CD4-positive, CD25-positive, alpha-beta regulatory T cell (primary cell): Measurements from ENCODE around the gene RFX3. TPM values are rescaled to one million over a fixed set of nuclear protein-coding genes. Genes with fewer than 3 reads are reported as not detected.

Experiments used
- ATAC-seq, 2 donors: fragments of 150-1000 bp; cut with Tn5 transposase; one replicate each; pipeline ENCODE4 v1.10.0; 2021; ENCODE audit warnings: low read depth in 2 of 2, moderate number of reproducible peaks in 2 of 2, moderate library complexity in 1 of 2
- DNase-seq, 3 donors: peaks; one replicate each; pipeline versions ENCODE4 v3.0.0 to v3.0.0-alpha.2; 2012 to 2022; ENCODE audit warnings: mixed read lengths in 1 of 3
- H3K27ac ChIP-seq: one replicate; pipeline ENCODE4 v1.7.0; 2013; ENCODE audit warnings: mild to moderate bottlenecking, low read length; ENCODE audit not compliant: insufficient read depth, poor library complexity, severe bottlenecking
- H3K27me3 ChIP-seq: one replicate; pipeline ENCODE4 v1.7.0; 2013; ENCODE audit warnings: low read length; ENCODE audit not compliant: control insufficient read depth, insufficient read depth
- H3K36me3 ChIP-seq: one replicate; pipeline ENCODE4 v1.7.0; 2013; ENCODE audit warnings: mild to moderate bottlenecking, low read length, moderate library complexity; ENCODE audit not compliant: control insufficient read depth, insufficient read depth
- H3K4me1 ChIP-seq: 2 replicates; pipeline ENCODE4 v1.7.0; 2013; ENCODE audit warnings: mild to moderate bottlenecking, low read length; ENCODE audit not compliant: insufficient read depth, control insufficient read depth, poor library complexity, severe bottlenecking
- H3K4me3 ChIP-seq: one replicate; pipeline ENCODE4 v1.7.0; 2013; ENCODE audit warnings: low read depth, mild to moderate bottlenecking, low read length, moderate library complexity
- H3K9me3 ChIP-seq, 2 experiments: 1 replicate in 1 of 2; 2 replicates in 1 of 2; pipeline ENCODE4 v1.7.0; 2013; ENCODE audit warnings: low read length in 2 of 2, mild to moderate bottlenecking in 1 of 2, moderate library complexity in 1 of 2; ENCODE audit not compliant: control insufficient read depth in 2 of 2
- H3K27ac Mint-ChIP-seq, 3 donors: one replicate each; pipeline ENCODE4 v1.8.0; 2020 to 2022; ENCODE audit warnings: mild to moderate bottlenecking in 3 of 3, mixed read lengths in 3 of 3, moderate library complexity in 2 of 3
- H3K27me3 Mint-ChIP-seq: one replicate; pipeline ENCODE4 v1.8.0; 2022; ENCODE audit warnings: mild to moderate bottlenecking, mixed read lengths
- H3K36me3 Mint-ChIP-seq: one replicate; pipeline ENCODE4 v1.8.0; 2020; ENCODE audit warnings: mixed read lengths
- H3K4me1 Mint-ChIP-seq, 4 donors: one replicate each; pipeline ENCODE4 v1.8.0; 2020 to 2022; ENCODE audit warnings: mixed read lengths in 4 of 4, mild to moderate bottlenecking in 1 of 4
- H3K4me3 Mint-ChIP-seq, 4 donors: one replicate each; pipeline ENCODE4 v1.8.0; 2020 to 2022; ENCODE audit warnings: mild to moderate bottlenecking in 4 of 4, mixed read lengths in 4 of 4, moderate library complexity in 3 of 4
- H3K9me3 Mint-ChIP-seq, 7 donors: one replicate each; pipeline ENCODE4 v1.8.0; 2020 to 2022; ENCODE audit warnings: mixed read lengths in 7 of 7, mild to moderate bottlenecking in 3 of 7, moderate library complexity in 2 of 7
- polyA plus RNA-seq, 4 donors: library from polyadenylated mRNA; unstranded; fragments of 300-500 nt; fragmentation: Illumina TruSeq; gene quantifications; one replicate each; pipeline ENCODE4 v1.2.3, GENCODE V29; 2021
- total RNA-seq: library from RNA; stranded (reverse); gene quantifications from one replicate; pipeline ENCODE4 v1.2.3, GENCODE V29; 2022

Gene RFX3
- total and polyA plus RNA-seq, 5 donors from 2014 or later = 6.7 to 40.4 (median 7.6) TPM

DNA sequence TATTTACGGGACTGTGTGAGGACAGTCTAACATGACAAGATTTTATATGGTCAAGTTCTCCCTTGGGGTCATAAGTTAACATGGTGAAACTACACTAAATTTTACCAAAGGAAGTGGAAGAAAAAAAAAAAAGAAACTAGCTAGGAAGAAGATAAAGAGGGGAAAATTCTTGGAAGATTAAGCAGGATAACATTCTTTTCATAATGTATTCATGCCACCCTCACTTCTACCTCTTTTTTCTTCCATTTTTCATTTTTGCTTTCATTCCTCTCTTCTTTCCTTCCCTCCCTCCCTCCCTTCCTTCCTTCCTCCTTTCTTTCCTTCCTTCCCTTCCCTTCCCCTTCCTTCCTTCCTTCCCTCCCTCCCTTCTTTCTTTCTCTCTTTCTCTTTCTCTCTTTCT is 254.6 kb downstream of the RFX3 start:
- Histone ChIP-seq H3K27ac (no peak overlapping the region), H3K9me3 (no peaks in the 10 kb centered on the region), H3K4me1 (no peaks in the 10 kb centered on the region), H3K27me3 (no peaks in the 10 kb centered on the region), H3K36me3 (peaks cover 38% of the 10 kb centered on the region), H3K4me3 (no peak overlapping the region)
- no peak overlapping the region for H3K4me3 Mint-ChIP-seq
- H3K4me1 Mint-ChIP-seq = peaks cover 0 to 6% (median under 1%) of the 10 kb centered on the region in 4 donors
- ATAC-seq = no peak
- no peak overlapping the region for H3K27ac Mint-ChIP-seq
- peaks cover 49% of the 10 kb centered on the region for H3K36me3 Mint-ChIP-seq
- no peaks in the 10 kb centered on the region for H3K27me3 Mint-ChIP-seq
- DNase-seq = no peak
- H3K9me3 Mint-ChIP-seq = no peaks in the 10 kb centered on the region

DNA sequence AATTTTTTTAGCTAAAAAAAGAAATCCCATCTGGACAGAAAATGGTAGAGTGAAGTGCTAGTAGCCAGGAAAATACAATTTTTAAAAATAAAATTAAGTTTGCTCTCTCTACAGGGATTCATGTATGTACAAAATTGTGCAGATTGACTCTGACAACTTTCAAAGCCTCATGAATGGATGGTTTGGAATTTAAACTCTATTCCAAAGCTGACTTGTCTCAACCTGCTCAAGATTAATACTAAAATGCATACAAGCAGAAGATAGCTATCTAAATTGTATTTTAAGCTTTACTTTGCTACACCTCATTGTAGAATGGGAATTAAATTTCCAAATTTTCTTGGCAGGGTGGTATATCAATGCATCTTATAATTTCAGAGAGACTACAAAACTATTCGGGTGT is 257.6 kb downstream of the RFX3 start:
- Mint-ChIP-seq H3K27ac (no peak overlapping the region), H3K9me3 (no peaks in the 10 kb centered on the region)

GRCh38 chr9:3263698-3264097 is 262.1 kb downstream of the RFX3 start:
- H3K4me1 Mint-ChIP-seq = peaks cover 0 to 4% (median 0%) of the 10 kb centered on the region in 4 donors
- H3K36me3 ChIP-seq = peaks cover 30% of the 10 kb centered on the region
- H3K9me3 ChIP-seq = no peaks in the 10 kb centered on the region
- no peak overlapping the region for H3K27ac ChIP-seq
- H3K4me1 ChIP-seq = no peaks in the 10 kb centered on the region
- H3K9me3 Mint-ChIP-seq = no peaks in the 10 kb centered on the region
- no peaks in the 10 kb centered on the region for H3K27me3 ChIP-seq
- no peak overlapping the region for H3K4me3 ChIP-seq
- no peak overlapping the region for H3K27ac Mint-ChIP-seq
- H3K4me3 Mint-ChIP-seq = no peak overlapping the region
- H3K36me3 Mint-ChIP-seq = peaks cover 59% of the 10 kb centered on the region
- ATAC-seq (no peak), DNase-seq (no peak)
- H3K27me3 Mint-ChIP-seq = no peaks in the 10 kb centered on the region

More for the DNA sequence above, 257.6 kb downstream of the RFX3 start:
- Mint-ChIP-seq H3K27me3 (no peaks in the 10 kb centered on the region), H3K4me1 (peaks cover 0 to 6% (median under 1%) of the 10 kb centered on the region in 4 donors), H3K36me3 (peaks cover 58% of the 10 kb centered on the region), H3K4me3 (no peak overlapping the region)
- Histone ChIP-seq H3K4me1 (no peaks in the 10 kb centered on the region), H3K27me3 (no peaks in the 10 kb centered on the region), H3K27ac (no peak overlapping the region), H3K4me3 (no peak overlapping the region), H3K9me3 (no peaks in the 10 kb centered on the region), H3K36me3 (peaks cover 36% of the 10 kb centered on the region)
- DNase-seq (no peak), ATAC-seq (no peak)

- peaks cover 58% of the 10 kb centered on the region for H3K36me3 Mint-ChIP-seq
- Histone ChIP-seq H3K27me3 (no peaks in the 10 kb centered on the region), H3K4me3 (no peak overlapping the region), H3K9me3 (no peaks in the 10 kb centered on the region), H3K27ac (no peak overlapping the region), H3K36me3 (peaks cover 32% of the 10 kb centered on the region), H3K4me1 (no peaks in the 10 kb centered on the region)
- peaks cover 0 to 4% (median 0%) of the 10 kb centered on the region in 4 donors for H3K4me1 Mint-ChIP-seq
- no peaks in the 10 kb centered on the region for H3K27me3 Mint-ChIP-seq
- no peaks in the 10 kb centered on the region for H3K9me3 Mint-ChIP-seq
- DNase-seq (no peak), ATAC-seq (no peak)
- H3K4me3 Mint-ChIP-seq = no peak overlapping the region
- H3K27ac Mint-ChIP-seq = no peak overlapping the region
Measured at GRCh38 chr9:3262826-3263529, 262.8 kb downstream of the RFX3 start.

DNA sequence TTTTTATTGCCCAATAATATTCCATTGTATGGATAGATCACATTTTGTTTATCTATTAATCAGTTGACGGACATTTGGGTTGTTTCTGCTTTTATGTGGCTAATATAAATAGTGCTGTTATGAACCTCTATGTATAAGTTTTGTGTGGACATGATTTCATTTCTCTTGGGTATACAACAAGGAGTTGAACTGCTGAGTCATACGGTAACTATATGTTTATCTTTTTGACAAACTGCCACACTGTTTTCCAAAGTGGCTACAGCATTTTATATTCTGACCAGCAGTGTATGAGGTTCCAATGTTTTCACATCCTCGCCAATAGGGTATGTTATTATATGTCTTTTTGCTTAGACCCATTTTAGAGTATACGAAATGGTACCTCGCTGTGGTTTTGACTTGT is 264.3 kb downstream of the RFX3 start:
- H3K27me3 Mint-ChIP-seq = no peaks in the 10 kb centered on the region
- H3K9me3 ChIP-seq = no peaks in the 10 kb centered on the region
- peaks cover 66% of the 10 kb centered on the region for H3K36me3 Mint-ChIP-seq
- ATAC-seq (no peak), DNase-seq (no peak)
- H3K4me3 ChIP-seq = no peak overlapping the region
- peaks cover 0 to 4% (median 0%) of the 10 kb centered on the region in 4 donors for H3K4me1 Mint-ChIP-seq
- H3K27me3 ChIP-seq = no peaks in the 10 kb centered on the region
- H3K4me1 ChIP-seq = no peaks in the 10 kb centered on the region
- no peak overlapping the region for H3K27ac ChIP-seq
- no peak overlapping the region for H3K27ac Mint-ChIP-seq
- H3K4me3 Mint-ChIP-seq = no peak overlapping the region
- no peaks in the 10 kb centered on the region for H3K9me3 Mint-ChIP-seq
- peaks cover 45% of the 10 kb centered on the region for H3K36me3 ChIP-seq

DNA sequence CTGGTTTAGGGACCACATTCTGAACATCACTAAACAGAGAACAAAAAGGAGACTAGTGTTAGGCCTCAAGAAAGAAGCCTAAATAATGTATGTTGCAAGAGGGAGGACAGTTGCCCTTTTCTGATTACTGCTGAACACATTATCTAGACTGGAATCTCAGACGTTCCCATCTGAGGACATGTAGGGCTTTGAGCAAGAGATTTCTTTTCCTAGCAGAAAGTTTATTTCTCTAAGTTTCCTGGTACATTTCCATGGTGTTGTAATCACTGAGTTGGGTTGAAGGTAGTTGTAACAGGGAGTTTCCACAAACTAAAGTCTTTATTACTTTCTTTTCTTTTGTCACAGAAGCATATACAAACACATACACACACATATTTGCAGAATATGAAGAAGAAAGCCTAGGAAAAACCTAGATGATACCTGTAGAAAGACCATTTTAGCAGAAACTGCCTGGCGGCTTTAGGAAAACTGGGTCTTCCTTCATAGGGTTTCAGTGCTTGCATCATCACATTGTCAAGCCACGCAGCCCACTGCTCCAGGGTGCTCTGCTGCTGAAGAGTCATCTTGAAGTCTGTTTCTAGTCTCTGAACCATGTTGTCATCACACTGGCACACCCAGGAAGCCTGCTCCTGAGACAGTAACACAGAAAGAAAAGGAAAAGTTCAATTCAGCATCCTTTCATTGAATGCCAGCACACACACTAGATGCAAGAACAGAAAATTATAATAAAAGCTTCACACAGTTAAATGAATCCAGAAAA is 269.1 kb downstream of the RFX3 start:
- Mint-ChIP-seq H3K9me3 (no peaks in the 10 kb centered on the region), H3K36me3 (peaks cover 66% of the 10 kb centered on the region), H3K4me3 (no peak overlapping the region), H3K4me1 (peaks cover 0 to 4% (median 0%) of the 10 kb centered on the region in 4 donors), H3K27ac (peak overlapping the region in 1 of 3 donors; percentile 36), H3K27me3 (no peaks in the 10 kb centered on the region)
- no peak overlapping the region for H3K4me3 ChIP-seq
- no peak overlapping the region for H3K27ac ChIP-seq
- ATAC-seq = no peak
- no peaks in the 10 kb centered on the region for H3K27me3 ChIP-seq
- H3K36me3 ChIP-seq = peaks cover 50% of the 10 kb centered on the region
- H3K4me1 ChIP-seq = no peaks in the 10 kb centered on the region
- H3K9me3 ChIP-seq = no peaks in the 10 kb centered on the region
- no peak for DNase-seq

- no peaks in the 10 kb centered on the region for H3K9me3 ChIP-seq
- H3K27ac ChIP-seq = no peak overlapping the region
- no peaks in the 10 kb centered on the region for H3K4me1 ChIP-seq
- no peaks in the 10 kb centered on the region for H3K27me3 ChIP-seq
- ATAC-seq (no peak), DNase-seq (no peak)
- Mint-ChIP-seq H3K27me3 (no peaks in the 10 kb centered on the region), H3K9me3 (no peaks in the 10 kb centered on the region), H3K4me3 (no peak overlapping the region), H3K4me1 (no peaks in the 10 kb centered on the region), H3K27ac (no peak overlapping the region), H3K36me3 (peaks cover 52% of the 10 kb centered on the region)
- peaks cover 38% of the 10 kb centered on the region for H3K36me3 ChIP-seq
- H3K4me3 ChIP-seq = no peak overlapping the region
Measured at GRCh38 chr9:3251309-3251708, 274.5 kb downstream of the RFX3 start.
